WTC11 (cell line): ENCODE results near the gene GMEB2. TPM values are rescaled to one million over a fixed set of nuclear protein-coding genes. Genes with fewer than 3 reads are reported as not detected.

Experiments used
- ATAC-seq: fragments of 200-7000 bp; cut with Tn5 transposase; 2 replicates; pipeline ENCODE4 v1.10.0; 2021; ENCODE audit warnings: mild to moderate bottlenecking, moderate library complexity
- CTCF ChIA-PET: fragments of 300-600 bp; sonication (Branson Sonifier 250); formaldehyde crosslinking; loops from one replicate; lab custom pipeline; 2021; ENCODE audit warnings: antibody characterized with exemption; lab: Charles Lee
- POLR2A ChIA-PET: fragments of 350-600 bp; sonication (Branson Sonifier 250); formaldehyde crosslinking; loops from one replicate; lab custom pipeline; 2021; ENCODE audit warnings: antibody characterized with exemption; lab: Charles Lee
- DNase-seq: peaks from one replicate; pipeline ENCODE4 v3.0.0; 2021; ENCODE audit warnings: low spot score
- H3K27ac Mint-ChIP-seq: 2 replicates; pipeline ENCODE4 v1.8.0; 2021; ENCODE audit warnings: mixed read lengths
- H3K27me3 Mint-ChIP-seq: 2 replicates; pipeline ENCODE4 v1.8.0; 2021; ENCODE audit warnings: low read depth, mild to moderate bottlenecking, moderate library complexity, mixed read lengths
- H3K36me3 Mint-ChIP-seq: 2 replicates; pipeline ENCODE4 v1.8.0; 2021; ENCODE audit warnings: mixed read lengths
- H3K4me1 Mint-ChIP-seq: 2 replicates; pipeline ENCODE4 v1.8.0; 2022; ENCODE audit warnings: mixed read lengths
- H3K4me3 Mint-ChIP-seq: 2 replicates; pipeline ENCODE4 v1.8.0; 2021; ENCODE audit warnings: mild to moderate bottlenecking, moderate library complexity, mixed read lengths
- H3K9me3 Mint-ChIP-seq: 2 replicates; pipeline ENCODE4 v1.8.0; 2021; ENCODE audit warnings: mixed read lengths
- FOXP1 ChIP-seq: sonication (generic); formaldehyde crosslinking; IDR thresholded peaks from 2 replicates; pipeline ENCODE4 v1.8.0; 2022; ENCODE audit warnings: missing genetic modification reagents, mild to moderate bottlenecking, moderate library complexity, borderline replicate concordance
- JUN ChIP-seq: sonication (generic); formaldehyde crosslinking; IDR thresholded peaks from 2 replicates; pipeline ENCODE4 v1.8.0; 2023; ENCODE audit warnings: mild to moderate bottlenecking, missing genetic modification reagents
- NFE2L1 ChIP-seq: sonication (generic); formaldehyde crosslinking; IDR thresholded peaks from 2 replicates; pipeline ENCODE4 v1.8.1; 2023; ENCODE audit warnings: missing genetic modification reagents
- NFYB ChIP-seq: sonication (generic); formaldehyde crosslinking; conservative IDR thresholded peaks from 2 replicates; pipeline ENCODE4 v1.8.0; 2022; ENCODE audit warnings: low read depth, missing genetic modification reagents
- NR3C1 ChIP-seq: sonication (generic); formaldehyde crosslinking; conservative IDR thresholded peaks from 2 replicates; pipeline ENCODE4 v1.8.1; 2023; ENCODE audit warnings: low read depth, mild to moderate bottlenecking, missing genetic modification reagents
- RORB ChIP-seq: fragments of 250-450 bp; sonication (Bioruptor Pico); IDR thresholded peaks from 2 replicates; pipeline ENCODE4 v1.9.0; 2021; ENCODE audit warnings: mild to moderate bottlenecking
- TEAD1 ChIP-seq: sonication (generic); formaldehyde crosslinking; IDR thresholded peaks from 2 replicates; pipeline ENCODE4 v1.8.0; 2022; ENCODE audit warnings: mild to moderate bottlenecking, missing genetic modification reagents
- ZNF416 ChIP-seq: fragments of 250-450 bp; sonication (Bioruptor Pico); IDR thresholded peaks from 2 replicates; pipeline ENCODE4 v1.9.0; 2021; ENCODE audit warnings: mild to moderate bottlenecking, inconsistent platforms
- ZNF671 ChIP-seq: fragments of 250-450 bp; sonication (Bioruptor Pico); IDR thresholded peaks from 2 replicates; pipeline ENCODE4 v1.8.0; 2021; ENCODE audit warnings: mild to moderate bottlenecking
- total RNA-seq: library from RNA; stranded (reverse); gene quantifications from 3 replicates; pipeline ENCODE4 v1.2.3, GENCODE V29; 2021
- TF ChIP-seq, protein P1 (sequence below): sonication (generic); formaldehyde crosslinking; IDR thresholded peaks from 2 replicates; pipeline ENCODE4 v1.8.1; 2022; ENCODE audit warnings: mild to moderate bottlenecking, moderate library complexity, missing genetic modification reagents
- TF ChIP-seq, protein P2 (sequence below): sonication (generic); formaldehyde crosslinking; IDR thresholded peaks from 2 replicates; pipeline ENCODE4 v1.8.0; 2023; ENCODE audit warnings: missing genetic modification reagents
- TF ChIP-seq, protein P3 (sequence below): sonication (generic); formaldehyde crosslinking; IDR thresholded peaks from 2 replicates; pipeline ENCODE4 v1.8.0; 2023; ENCODE audit warnings: mild to moderate bottlenecking, missing genetic modification reagents
- TF ChIP-seq, protein P4 (sequence below): sonication (generic); formaldehyde crosslinking; IDR thresholded peaks from 2 replicates; pipeline ENCODE4 v1.8.0; 2022; ENCODE audit warnings: missing genetic modification reagents
- TF ChIP-seq, protein P5 (sequence below): fragments of 250-450 bp; sonication (Bioruptor Pico); conservative IDR thresholded peaks from 2 replicates; pipeline ENCODE4 v1.9.0; 2021; ENCODE audit warnings: mild to moderate bottlenecking
- TF ChIP-seq, protein P6 (sequence below): sonication (generic); formaldehyde crosslinking; IDR thresholded peaks from 2 replicates; pipeline ENCODE4 v1.8.1; 2022; ENCODE audit warnings: low read depth, mild to moderate bottlenecking, moderate library complexity, missing genetic modification reagents, borderline replicate concordance
- TF ChIP-seq, protein P7 (sequence below): sonication (generic); formaldehyde crosslinking; IDR thresholded peaks from 2 replicates; pipeline ENCODE4 v1.8.1; 2022; ENCODE audit warnings: missing genetic modification reagents, borderline replicate concordance

The GMEB2 gene
- total RNA-seq, 1 experiment from 2014 or later: 14.8 TPM

DNA sequence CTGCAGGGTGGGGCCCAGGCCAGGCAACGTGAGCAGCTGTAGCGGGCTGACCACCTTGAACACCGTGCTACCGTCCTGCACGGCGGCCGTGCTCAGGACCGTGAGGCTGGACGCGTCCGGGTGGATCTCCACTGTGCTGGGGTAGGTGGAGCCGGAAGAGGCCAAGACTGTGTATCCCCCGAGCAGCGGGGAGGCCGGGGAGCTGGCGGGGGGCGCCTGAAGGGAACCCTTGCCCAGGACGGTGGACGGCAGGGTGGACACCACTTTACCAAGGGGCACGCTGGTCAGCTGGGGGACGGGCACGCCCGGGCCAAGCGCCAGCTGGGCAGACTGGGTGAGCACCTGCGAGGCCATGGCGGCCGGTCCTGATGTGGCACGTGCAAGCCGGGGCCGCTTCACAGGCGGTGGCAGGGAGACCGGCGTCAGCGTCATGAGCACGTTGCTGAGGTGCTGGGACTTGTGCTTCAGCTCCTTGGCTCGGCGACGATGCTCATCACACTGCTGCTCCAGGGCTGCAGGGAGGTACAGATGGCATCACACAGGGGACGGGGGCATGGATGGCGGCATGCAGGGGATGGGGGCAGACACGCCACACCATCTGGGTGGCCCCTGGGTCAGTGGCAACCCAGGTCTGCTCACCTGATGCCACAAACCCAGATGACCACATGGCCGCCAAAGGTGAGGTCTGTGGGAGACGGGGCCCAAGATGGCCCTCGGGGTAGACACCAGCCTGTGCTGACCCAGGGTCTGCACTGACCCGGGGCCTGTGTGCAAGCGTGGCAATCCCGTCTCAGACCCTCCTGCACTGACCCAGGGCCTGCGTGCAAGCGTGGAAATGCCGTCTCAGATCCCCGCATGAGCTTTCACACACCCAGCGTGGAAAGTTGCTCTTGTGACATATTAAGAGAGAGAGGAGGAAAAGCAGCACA lies 36.4 kb downstream of the GMEB2 start:
- no peak for DNase-seq

More for the DNA sequence above, 36.4 kb downstream of the GMEB2 start:
- ChIA-PET POLR2A (no interaction called here), CTCF (no interaction called here)
- Mint-ChIP-seq H3K27ac (peak overlapping the region; percentile 17; the same call in 1 of the 2 replicates), H3K27me3 (no peaks in the 10 kb centered on the region), H3K4me1 (no peaks in the 10 kb centered on the region), H3K9me3 (no peaks in the 10 kb centered on the region), H3K36me3 (peaks cover 12% of the 10 kb centered on the region), H3K4me3 (no peak overlapping the region)
- TF ChIP-seq, protein P1, sequence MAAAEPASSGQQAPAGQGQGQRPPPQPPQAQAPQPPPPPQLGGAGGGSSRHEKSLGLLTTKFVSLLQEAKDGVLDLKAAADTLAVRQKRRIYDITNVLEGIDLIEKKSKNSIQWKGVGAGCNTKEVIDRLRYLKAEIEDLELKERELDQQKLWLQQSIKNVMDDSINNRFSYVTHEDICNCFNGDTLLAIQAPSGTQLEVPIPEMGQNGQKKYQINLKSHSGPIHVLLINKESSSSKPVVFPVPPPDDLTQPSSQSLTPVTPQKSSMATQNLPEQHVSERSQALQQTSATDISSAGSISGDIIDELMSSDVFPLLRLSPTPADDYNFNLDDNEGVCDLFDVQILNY (CRISPR knock-in tag): no peak
- no peak for TF ChIP-seq JUN
- no peak for TF ChIP-seq ZNF416 (CRISPR knock-in tag)
- TF ChIP-seq, protein P2, sequence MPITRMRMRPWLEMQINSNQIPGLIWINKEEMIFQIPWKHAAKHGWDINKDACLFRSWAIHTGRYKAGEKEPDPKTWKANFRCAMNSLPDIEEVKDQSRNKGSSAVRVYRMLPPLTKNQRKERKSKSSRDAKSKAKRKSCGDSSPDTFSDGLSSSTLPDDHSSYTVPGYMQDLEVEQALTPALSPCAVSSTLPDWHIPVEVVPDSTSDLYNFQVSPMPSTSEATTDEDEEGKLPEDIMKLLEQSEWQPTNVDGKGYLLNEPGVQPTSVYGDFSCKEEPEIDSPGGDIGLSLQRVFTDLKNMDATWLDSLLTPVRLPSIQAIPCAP (CRISPR knock-in tag): no peak
- TF ChIP-seq, protein P3, sequence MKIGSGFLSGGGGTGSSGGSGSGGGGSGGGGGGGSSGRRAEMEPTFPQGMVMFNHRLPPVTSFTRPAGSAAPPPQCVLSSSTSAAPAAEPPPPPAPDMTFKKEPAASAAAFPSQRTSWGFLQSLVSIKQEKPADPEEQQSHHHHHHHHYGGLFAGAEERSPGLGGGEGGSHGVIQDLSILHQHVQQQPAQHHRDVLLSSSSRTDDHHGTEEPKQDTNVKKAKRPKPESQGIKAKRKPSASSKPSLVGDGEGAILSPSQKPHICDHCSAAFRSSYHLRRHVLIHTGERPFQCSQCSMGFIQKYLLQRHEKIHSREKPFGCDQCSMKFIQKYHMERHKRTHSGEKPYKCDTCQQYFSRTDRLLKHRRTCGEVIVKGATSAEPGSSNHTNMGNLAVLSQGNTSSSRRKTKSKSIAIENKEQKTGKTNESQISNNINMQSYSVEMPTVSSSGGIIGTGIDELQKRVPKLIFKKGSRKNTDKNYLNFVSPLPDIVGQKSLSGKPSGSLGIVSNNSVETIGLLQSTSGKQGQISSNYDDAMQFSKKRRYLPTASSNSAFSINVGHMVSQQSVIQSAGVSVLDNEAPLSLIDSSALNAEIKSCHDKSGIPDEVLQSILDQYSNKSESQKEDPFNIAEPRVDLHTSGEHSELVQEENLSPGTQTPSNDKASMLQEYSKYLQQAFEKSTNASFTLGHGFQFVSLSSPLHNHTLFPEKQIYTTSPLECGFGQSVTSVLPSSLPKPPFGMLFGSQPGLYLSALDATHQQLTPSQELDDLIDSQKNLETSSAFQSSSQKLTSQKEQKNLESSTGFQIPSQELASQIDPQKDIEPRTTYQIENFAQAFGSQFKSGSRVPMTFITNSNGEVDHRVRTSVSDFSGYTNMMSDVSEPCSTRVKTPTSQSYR: no peak
- TF ChIP-seq, protein P4, sequence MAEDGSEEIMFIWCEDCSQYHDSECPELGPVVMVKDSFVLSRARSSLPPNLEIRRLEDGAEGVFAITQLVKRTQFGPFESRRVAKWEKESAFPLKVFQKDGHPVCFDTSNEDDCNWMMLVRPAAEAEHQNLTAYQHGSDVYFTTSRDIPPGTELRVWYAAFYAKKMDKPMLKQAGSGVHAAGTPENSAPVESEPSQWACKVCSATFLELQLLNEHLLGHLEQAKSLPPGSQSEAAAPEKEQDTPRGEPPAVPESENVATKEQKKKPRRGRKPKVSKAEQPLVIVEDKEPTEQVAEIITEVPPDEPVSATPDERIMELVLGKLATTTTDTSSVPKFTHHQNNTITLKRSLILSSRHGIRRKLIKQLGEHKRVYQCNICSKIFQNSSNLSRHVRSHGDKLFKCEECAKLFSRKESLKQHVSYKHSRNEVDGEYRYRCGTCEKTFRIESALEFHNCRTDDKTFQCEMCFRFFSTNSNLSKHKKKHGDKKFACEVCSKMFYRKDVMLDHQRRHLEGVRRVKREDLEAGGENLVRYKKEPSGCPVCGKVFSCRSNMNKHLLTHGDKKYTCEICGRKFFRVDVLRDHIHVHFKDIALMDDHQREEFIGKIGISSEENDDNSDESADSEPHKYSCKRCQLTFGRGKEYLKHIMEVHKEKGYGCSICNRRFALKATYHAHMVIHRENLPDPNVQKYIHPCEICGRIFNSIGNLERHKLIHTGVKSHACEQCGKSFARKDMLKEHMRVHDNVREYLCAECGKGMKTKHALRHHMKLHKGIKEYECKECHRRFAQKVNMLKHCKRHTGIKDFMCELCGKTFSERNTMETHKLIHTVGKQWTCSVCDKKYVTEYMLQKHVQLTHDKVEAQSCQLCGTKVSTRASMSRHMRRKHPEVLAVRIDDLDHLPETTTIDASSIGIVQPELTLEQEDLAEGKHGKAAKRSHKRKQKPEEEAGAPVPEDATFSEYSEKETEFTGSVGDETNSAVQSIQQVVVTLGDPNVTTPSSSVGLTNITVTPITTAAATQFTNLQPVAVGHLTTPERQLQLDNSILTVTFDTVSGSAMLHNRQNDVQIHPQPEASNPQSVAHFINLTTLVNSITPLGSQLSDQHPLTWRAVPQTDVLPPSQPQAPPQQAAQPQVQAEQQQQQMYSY (CRISPR knock-in tag): no peak
- TF ChIP-seq, protein P5, sequence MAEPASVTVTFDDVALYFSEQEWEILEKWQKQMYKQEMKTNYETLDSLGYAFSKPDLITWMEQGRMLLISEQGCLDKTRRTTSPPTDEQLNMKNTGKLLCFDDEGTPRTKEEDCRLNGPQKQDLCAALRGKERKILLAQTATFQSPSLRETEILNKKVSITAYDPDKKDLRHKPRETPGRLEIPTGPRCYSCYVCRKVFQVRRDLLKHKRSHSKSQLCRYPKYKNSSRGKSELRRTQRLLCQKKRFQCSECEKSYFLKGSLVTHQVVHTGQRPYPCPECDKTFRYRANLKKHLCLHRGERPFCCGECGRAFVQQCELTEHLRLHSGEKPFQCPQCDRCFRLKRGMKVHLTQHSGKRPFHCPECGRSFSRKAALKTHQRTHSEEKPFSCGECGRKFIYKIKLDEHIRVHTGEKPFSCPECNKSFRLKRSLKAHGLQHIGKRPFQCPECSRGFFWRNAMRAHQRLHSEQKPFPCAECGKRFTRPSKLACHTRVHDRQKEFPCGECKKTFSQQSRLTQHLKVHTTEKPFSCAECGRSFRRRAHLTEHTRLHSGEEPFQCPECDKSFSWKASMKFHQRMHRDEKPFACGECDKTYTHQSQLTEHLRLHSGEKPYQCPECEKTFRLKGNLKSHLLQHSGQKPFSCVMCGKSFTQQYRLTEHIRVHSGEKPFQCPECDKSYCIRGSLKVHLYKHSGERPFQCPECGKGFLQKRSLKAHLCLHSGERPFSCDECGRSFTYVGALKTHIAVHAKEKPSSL: no peak
- TF ChIP-seq FOXP1 (CRISPR knock-in tag): no peak
- TF ChIP-seq, protein P6, sequence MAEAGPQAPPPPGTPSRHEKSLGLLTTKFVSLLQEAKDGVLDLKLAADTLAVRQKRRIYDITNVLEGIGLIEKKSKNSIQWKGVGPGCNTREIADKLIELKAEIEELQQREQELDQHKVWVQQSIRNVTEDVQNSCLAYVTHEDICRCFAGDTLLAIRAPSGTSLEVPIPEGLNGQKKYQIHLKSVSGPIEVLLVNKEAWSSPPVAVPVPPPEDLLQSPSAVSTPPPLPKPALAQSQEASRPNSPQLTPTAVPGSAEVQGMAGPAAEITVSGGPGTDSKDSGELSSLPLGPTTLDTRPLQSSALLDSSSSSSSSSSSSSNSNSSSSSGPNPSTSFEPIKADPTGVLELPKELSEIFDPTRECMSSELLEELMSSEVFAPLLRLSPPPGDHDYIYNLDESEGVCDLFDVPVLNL (CRISPR knock-in tag): no peak
- TF ChIP-seq, protein P7, sequence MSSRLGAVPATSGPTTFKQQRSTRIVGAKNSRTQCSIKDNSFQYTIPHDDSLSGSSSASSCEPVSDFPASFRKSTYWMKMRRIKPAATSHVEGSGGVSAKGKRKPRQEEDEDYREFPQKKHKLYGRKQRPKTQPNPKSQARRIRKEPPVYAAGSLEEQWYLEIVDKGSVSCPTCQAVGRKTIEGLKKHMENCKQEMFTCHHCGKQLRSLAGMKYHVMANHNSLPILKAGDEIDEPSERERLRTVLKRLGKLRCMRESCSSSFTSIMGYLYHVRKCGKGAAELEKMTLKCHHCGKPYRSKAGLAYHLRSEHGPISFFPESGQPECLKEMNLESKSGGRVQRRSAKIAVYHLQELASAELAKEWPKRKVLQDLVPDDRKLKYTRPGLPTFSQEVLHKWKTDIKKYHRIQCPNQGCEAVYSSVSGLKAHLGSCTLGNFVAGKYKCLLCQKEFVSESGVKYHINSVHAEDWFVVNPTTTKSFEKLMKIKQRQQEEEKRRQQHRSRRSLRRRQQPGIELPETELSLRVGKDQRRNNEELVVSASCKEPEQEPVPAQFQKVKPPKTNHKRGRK (CRISPR knock-in tag): no peak
- TF ChIP-seq RORB: no peak
- TF ChIP-seq TEAD1: no peak
- no peak for TF ChIP-seq NR3C1 (CRISPR knock-in tag)
- no peak for TF ChIP-seq ZNF671 (CRISPR knock-in tag)
- no peak for TF ChIP-seq NFYB (CRISPR knock-in tag)
- no peak for TF ChIP-seq NFE2L1 (CRISPR knock-in tag)
- ATAC-seq: no peak
